A673 (cell line): ENCODE measurements around the gene ADGRA1. TPM values are rescaled to one million over a fixed set of nuclear protein-coding genes. Genes with fewer than 3 reads are reported as not detected.

ENCODE experiments used
- BruUV-seq: library from RNA; stranded (reverse); fragments of 400-500 nt; replicated peaks from 2 replicates; lab custom pipeline; 2021; lab: Mats Ljungman, UMichigan
- CTCF ChIA-PET: fragments of 300-600 bp; sonication (Branson Sonifier 250); formaldehyde crosslinking; loops from one replicate; lab custom pipeline; 2022; ENCODE audit warnings: antibody characterized with exemption; lab: Charles Lee
- POLR2A ChIA-PET: fragments of 300-600 bp; sonication (Branson Sonifier 250); formaldehyde crosslinking; loops from one replicate; lab custom pipeline; 2022; ENCODE audit warnings: antibody characterized with exemption; ENCODE audit not compliant: low non-redundant PET; lab: Charles Lee
- DNase-seq: peaks from one replicate; pipeline ENCODE4 v3.0.0-alpha.2; 2015; ENCODE audit warnings: low spot score
- H3K27ac ChIP-seq: fragments of 200-600 bp; sonication (generic); 2 replicates; pipeline ENCODE4 v1.5.1; 2016; ENCODE audit warnings: mixed run types, low read depth, mild to moderate bottlenecking, mixed read lengths, antibody characterized with exemption, low read length; ENCODE audit not compliant: poor library complexity, severe bottlenecking
- H3K27me3 ChIP-seq: fragments of 200-600 bp; sonication (generic); replicated peaks from 2 replicates; pipeline ENCODE4 v1.6.1; 2017; ENCODE audit warnings: mixed run types, low read depth, mild to moderate bottlenecking, mixed read lengths, antibody characterized with exemption, low read length; ENCODE audit not compliant: insufficient read depth, poor library complexity
- H3K36me3 ChIP-seq: fragments of 200-600 bp; sonication (generic); 2 replicates; pipeline ENCODE4 v1.6.1; 2016; ENCODE audit warnings: mixed run types, mild to moderate bottlenecking, mixed read lengths, antibody characterized with exemption, low read length; ENCODE audit not compliant: insufficient read depth, poor library complexity, severe bottlenecking
- H3K4me1 ChIP-seq: fragments of 200-600 bp; sonication (generic); 2 replicates; pipeline ENCODE4 v1.6.1; 2017; ENCODE audit warnings: mixed run types, mild to moderate bottlenecking, mixed read lengths, antibody characterized with exemption, low read length; ENCODE audit not compliant: insufficient read depth, poor library complexity, severe bottlenecking
- H3K4me3 ChIP-seq: fragments of 200-600 bp; sonication (generic); 2 replicates; pipeline ENCODE4 v1.5.1; 2016; ENCODE audit warnings: low read depth, mixed run types, mild to moderate bottlenecking, mixed read lengths, low read length; ENCODE audit not compliant: poor library complexity, severe bottlenecking
- H3K9me3 ChIP-seq: fragments of 200-600 bp; sonication (generic); 2 replicates; pipeline ENCODE4 v1.6.1; 2016; ENCODE audit warnings: mixed run types, low read depth, mild to moderate bottlenecking, mixed read lengths, antibody characterized with exemption, low read length; ENCODE audit not compliant: poor library complexity, severe bottlenecking
- EZH2 ChIP-seq: fragments of 200-600 bp; sonication (generic); IDR thresholded peaks from 2 replicates; pipeline ENCODE4 v1.6.1; 2017; ENCODE audit warnings: borderline replicate concordance, low read depth, mild to moderate bottlenecking, mixed read lengths, antibody characterized with exemption, low read length; ENCODE audit not compliant: poor library complexity, severe bottlenecking
- intact Hi-C: fragments of 100-400 bp; cut with micrococcal nuclease; formaldehyde crosslinking; loops from one replicate; pipeline ENCODE4 v1.10.0; 2022; ENCODE audit not compliant: unreplicated experiment
- total RNA-seq: library from RNA; stranded (reverse); gene quantifications from 2 replicates; pipeline ENCODE4 v1.2.3, GENCODE V29; 2021
- TF ChIP-seq, protein P1 (sequence below): fragments of 300-800, 200-600 bp; sonication (generic); conservative IDR thresholded peaks from 2 replicates; pipeline ENCODE4 v1.5.1; 2017; ENCODE audit warnings: low read depth, mild to moderate bottlenecking, antibody characterized with exemption, low read length, moderate library complexity, mixed read lengths

The ADGRA1 gene
- total RNA-seq, 1 experiment from 2014 or later: 0.82 TPM

DNA sequence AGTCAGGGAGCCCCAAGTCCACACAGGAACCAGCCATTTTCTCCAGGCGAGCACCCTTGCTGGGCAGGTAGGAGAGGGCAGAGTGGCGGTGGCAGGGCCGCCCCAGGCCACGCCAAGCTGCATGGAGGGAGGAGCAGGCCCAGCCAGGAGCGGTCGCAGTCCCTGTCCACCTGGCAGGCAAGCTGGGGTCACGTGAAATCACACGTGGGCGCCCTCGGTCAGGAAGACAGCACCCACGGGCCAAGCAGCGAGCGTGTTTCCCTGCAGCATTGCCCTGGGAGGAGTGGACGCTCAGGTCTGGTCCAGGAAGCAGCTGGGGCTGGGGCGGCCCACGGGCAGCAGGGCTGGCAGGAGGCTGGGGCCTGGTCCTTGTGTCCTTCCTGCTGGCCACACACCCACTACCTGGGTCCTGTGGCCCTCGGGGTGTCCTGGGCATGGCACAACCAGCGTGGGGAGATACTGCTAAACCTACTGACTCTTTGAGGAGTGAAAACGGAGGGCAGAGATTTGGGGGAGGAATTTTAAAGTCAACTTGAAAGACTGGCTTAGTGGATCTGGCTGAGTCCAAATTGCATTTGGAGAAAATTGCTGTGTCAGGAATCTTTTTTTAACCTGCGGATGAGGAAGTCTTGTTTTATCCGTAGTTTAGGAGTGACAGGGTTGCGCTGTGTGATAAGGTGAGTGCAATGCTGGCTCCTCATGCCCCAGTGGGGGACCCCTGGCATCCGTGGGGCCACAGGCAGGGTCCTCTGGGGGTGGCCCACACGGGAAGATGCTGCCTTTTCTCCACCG is 12.2 kb upstream of the ADGRA1 start:
- H3K4me3 ChIP-seq: no peak overlapping the region
- POLR2A ChIA-PET: no interaction called here
- intact Hi-C loops: no loop called here
- H3K27ac ChIP-seq: no peak overlapping the region
- TF ChIP-seq, protein P1, sequence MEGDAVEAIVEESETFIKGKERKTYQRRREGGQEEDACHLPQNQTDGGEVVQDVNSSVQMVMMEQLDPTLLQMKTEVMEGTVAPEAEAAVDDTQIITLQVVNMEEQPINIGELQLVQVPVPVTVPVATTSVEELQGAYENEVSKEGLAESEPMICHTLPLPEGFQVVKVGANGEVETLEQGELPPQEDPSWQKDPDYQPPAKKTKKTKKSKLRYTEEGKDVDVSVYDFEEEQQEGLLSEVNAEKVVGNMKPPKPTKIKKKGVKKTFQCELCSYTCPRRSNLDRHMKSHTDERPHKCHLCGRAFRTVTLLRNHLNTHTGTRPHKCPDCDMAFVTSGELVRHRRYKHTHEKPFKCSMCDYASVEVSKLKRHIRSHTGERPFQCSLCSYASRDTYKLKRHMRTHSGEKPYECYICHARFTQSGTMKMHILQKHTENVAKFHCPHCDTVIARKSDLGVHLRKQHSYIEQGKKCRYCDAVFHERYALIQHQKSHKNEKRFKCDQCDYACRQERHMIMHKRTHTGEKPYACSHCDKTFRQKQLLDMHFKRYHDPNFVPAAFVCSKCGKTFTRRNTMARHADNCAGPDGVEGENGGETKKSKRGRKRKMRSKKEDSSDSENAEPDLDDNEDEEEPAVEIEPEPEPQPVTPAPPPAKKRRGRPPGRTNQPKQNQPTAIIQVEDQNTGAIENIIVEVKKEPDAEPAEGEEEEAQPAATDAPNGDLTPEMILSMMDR: no peak
- no peak for TF ChIP-seq EZH2
- no peaks in the 10 kb centered on the region for H3K9me3 ChIP-seq
- H3K4me1 ChIP-seq: no peaks in the 10 kb centered on the region
- H3K27me3 ChIP-seq: no peaks in the 10 kb centered on the region
- no peaks in the 10 kb centered on the region for H3K36me3 ChIP-seq
- BruUV-seq: no TSS peak
- CTCF ChIA-PET: no interaction called here
- DNase-seq: no peak

DNA sequence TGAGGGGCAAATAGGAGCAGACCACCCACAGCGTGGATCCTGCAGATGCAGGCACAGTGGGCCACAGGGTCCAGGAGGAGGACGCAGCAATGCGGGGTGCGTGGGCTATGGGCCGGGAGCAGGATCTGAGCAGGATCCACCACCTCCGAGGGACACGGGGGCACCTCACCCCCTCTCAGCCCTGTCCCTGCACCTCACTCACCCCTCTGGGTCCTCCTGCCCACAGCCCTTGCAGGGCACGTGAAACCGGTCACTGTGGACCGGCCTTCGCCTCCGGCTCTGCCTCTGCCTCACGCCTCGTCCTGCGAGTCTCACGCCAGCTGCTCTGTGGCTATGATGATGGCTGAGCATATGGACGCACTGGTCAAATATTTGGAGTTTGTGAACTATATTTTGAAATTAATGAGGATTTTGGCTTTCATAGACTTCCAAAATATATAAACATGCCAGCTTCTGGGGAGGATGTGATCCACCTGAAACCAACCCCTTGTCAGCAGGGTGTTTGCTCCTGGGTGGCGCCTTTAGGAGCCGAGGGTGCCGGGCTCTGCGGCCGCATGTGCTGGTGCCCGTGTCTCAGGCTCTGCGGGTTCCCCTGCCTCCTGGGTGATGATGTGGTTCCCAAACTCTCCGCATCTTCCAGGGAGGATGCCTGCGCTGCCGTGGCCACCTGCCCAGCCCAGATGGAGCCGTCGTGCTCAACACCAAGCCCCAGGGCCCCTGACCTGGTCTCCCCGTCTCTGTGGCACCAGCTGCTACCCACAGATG is 11.3 kb upstream of the ADGRA1 start:
- H3K27me3 ChIP-seq: peaks cover 5% of the 10 kb centered on the region
- intact Hi-C loops: no loop called here
- TF ChIP-seq EZH2: no peak
- TF ChIP-seq, protein P1: no peak

DNA sequence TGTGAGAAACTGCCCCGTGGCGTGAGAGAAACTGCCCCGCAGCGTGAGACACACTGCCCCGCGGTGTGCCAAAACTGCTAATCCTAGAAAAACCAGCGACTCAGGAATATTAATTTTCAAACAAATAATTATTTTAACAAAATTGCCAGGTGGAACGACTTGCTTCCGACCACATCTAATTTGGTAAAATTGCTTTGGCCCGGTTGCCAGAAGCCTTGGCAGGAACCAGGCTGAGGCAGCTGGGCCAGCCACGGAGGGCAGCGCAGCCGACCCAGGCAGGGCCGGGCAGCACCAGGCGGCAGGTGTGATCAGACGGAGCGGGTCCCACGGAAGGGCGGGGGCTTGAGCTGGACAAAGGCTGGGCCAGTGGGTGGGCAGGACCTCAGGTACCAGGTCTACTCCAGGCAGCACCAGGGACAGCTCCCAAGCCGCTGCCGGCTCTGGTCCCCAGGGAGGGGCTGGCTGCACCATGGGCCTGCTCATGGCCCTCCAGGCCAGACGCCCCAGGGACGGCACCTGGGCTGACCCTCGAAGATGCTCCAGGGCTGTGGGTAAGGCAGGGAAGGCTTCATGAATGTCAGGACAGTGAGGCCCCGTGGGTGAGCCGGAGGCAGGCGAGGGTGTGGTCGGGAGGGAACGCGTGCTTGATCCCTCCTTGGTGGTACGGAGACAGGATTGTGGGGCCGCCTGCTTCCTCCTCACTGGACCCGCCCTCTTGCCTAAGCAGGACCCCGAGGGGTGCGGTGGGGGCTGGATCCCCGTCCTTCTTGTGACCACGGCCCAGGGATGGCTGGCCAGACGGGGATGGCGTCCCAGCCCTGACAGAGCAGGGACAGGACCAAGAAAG is 7.7 kb upstream of the ADGRA1 start:
- Histone ChIP-seq H3K9me3 (no peaks in the 10 kb centered on the region), H3K27me3 (peaks cover 5% of the 10 kb centered on the region), H3K4me3 (no peak overlapping the region), H3K27ac (no peak overlapping the region), H3K36me3 (no peaks in the 10 kb centered on the region), H3K4me1 (no peaks in the 10 kb centered on the region)
- ChIA-PET POLR2A (no interaction called here), CTCF (no interaction called here)
- no peak for TF ChIP-seq EZH2
- TF ChIP-seq, protein P1: no peak
- DNase-seq: no peak
- intact Hi-C loops: no loop called here
- BruUV-seq: no TSS peak

More for the DNA sequence above, 11.3 kb upstream of the ADGRA1 start:
- Histone ChIP-seq H3K9me3 (no peaks in the 10 kb centered on the region), H3K4me3 (no peak overlapping the region), H3K36me3 (no peaks in the 10 kb centered on the region), H3K4me1 (no peaks in the 10 kb centered on the region), H3K27ac (no peak overlapping the region)
- ChIA-PET POLR2A (no interaction called here), CTCF (no interaction called here)
- BruUV-seq: no TSS peak
- no peak for DNase-seq
